Testis (tissue), 2 donors: Measurements from ENCODE around the gene EFHB.

Source experiments
- CTCF ChIP-seq, 3 experiments: fragments of 450-650 bp in 2 of 3; fragments of 200-600 bp in 1 of 3; sonication (generic) in 1 of 3; IDR thresholded peaks; one replicate each; pipeline ENCODE4 v1.5.1; 2016 to 2019; ENCODE audit warnings: antibody characterized with exemption in 3 of 3, mild to moderate bottlenecking in 2 of 3, moderate library complexity in 1 of 3
- POLR2A ChIP-seq: fragments of 450-650 bp; IDR thresholded peaks from one replicate; pipeline ENCODE4 v1.6.1; 2017; ENCODE audit warnings: antibody characterized with exemption, mild to moderate bottlenecking, moderate library complexity

GRCh38 chr3:19881036-19881435 is 53.0 kb downstream of the EFHB start:
- TF ChIP-seq POLR2A (no peak), CTCF (IDR thresholded peaks at IDR 0.05) (no peak)
